ENCODE data around the gene CASQ1. TPM values are rescaled to one million over a fixed set of nuclear protein-coding genes. Genes with fewer than 3 reads are reported as not detected.

Gene CASQ1
- 9.4 and 12.2 TPM in 2 replicates for total RNA-seq
- 2.8 TPM for polyA plus RNA-seq (2012)

- DNase-seq (ENCODE audit: low read depth): peak; percentile 89
Measured at GRCh38 chr1:160189649-160190625, at the start of gene CASQ1. Gene CASQ1, plus strand, starts transcription at chr1:160190575. Its CDS starts 177 bp downstream, at chr1:160190752.

DNA sequence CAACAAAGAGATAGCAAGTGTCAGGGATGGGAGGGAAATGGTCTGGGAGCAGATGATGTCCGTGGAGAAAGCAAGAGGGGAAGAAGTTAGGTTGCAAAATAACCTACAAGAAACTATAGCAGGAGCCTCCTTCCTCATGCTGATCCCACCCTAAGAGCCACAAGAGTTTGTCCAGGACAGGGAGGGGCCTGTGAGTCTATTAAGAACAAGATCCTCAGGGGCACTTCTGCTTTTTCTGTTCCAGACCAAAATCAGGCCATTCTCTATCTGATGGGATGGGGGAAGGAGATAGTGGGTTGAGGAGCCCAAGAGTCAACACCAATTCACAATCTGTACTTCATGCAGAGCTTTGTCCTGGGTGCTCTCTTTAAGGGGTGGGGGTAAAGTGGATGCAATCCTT is 46.7 kb upstream of the CASQ1 start:
- DNase-seq (ENCODE audit: low read depth): no peak

DNA sequence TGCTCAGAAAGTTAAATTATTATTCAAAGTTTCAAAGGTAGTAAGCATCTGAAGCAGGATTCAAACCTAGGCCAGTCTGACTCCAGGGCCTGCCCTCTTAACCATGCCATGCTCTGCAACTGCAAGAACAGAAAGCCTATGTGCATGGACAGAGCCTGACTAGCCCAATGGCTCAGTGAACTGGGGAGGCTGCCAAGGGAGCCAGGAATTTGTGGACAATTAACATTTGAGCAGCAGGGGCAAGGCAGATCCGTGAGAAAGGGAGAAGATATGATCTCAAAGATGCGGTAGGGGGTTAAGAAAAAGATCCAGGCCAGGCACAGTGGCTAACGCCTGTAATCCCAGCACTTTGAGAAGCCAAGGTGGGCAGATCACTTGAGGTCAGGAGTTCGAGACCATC is 45.5 kb upstream of the CASQ1 start:
- DNase-seq (ENCODE audit: low read depth): peak; percentile 56

GRCh38 chr1:160146107-160146506 is 44.3 kb upstream of the CASQ1 start:
- DNase-seq (ENCODE audit: low read depth): no peak

DNA sequence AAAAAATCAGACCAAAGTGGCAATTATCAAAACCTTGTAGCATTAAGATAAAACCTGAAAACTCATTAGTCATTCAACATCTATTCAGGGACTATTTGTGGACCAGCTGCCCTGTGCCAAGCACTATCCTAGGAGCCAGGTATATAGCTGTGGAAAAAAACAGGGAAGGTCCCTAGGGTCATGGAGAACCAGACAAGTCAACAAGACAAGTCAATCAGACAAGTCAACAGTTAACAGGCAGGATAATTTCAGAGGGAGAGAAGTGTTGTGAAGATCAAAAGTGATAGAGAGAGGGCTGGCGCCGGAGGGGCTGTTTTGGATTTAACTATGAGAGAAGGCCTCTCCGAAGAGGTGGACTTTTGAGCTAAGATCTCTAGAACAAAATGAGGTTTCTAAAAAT is 42.3 kb upstream of the CASQ1 start:
- DNase-seq (ENCODE audit: low read depth): no peak

GRCh38 chr1:160149233-160149632 is 41.1 kb upstream of the CASQ1 start:
- DNase-seq (ENCODE audit: low read depth): no peak

- DNase-seq (ENCODE audit: low read depth): peak; percentile 59
Measured at GRCh38 chr1:160149716-160150115, 40.7 kb upstream of the CASQ1 start.

DNA sequence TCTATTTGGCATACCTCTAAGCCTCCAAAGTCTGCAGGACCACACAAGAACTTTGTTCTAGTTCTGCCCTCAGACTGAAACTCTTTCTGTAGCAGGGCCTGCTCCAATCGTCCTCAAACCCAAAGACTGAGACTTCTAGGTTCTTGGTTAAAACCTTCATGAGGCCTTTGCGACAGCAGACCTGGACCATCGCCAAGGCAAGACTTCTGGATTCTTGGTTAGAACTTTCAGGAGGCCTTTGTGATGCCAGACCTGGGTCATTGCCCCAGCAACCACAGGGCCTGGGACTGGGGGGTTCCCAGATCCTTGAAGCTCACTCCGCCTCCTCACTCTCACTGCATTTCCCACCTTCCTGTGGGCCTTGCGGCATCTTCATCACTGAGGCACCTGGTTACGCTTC is 39.1 kb upstream of the CASQ1 start, which contains the start of gene ATP1A4:
Gene ATP1A4 (plus strand): TSS at position 301 of the 400 bp plus-strand sequence. CDS start 438 bp downstream, outside the sequence.
- DNase-seq (ENCODE audit: low read depth): no peak

DNA sequence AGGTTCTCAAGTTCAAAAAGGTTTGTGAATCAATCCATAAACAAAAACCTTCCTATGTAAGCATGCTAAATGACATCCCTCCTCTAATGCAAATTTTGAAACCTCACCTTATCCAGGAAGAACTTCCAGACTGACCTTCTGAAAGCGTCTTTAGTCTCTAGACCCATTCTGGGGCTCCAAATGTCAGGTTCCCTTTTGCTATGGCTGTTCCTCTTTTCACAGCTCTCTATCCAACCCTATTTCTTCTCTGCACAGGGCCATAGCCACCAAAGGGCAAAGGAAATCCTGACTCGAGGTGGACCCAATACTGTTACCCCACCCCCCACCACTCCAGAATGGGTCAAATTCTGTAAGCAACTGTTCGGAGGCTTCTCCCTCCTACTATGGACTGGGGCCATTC is 35.6 kb upstream of the CASQ1 start:
- no peak for DNase-seq (ENCODE audit: low read depth)

DNA sequence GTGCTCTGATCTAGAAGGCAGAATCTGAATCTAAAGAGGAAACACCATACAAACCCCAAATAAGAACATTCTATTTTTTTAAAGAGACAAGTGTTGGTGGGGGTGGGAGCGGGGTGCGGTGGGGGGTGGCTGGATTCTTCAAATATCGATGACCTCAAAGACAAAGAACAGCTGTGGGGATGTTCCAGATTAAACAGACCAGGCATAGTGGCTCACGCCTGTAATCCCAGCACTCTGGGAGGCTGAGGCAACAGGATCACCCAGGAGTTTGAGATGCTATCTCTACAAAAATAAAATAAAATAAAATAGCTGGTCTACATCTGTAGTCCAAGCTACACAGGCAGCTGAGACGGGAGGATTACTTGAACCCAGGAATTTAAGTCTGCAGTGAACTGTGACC is 34.0 kb upstream of the CASQ1 start:
- peak; percentile 69 for DNase-seq (ENCODE audit: low read depth)

GRCh38 chr1:160157174-160157573 is 33.2 kb upstream of the CASQ1 start:
- DNase-seq (ENCODE audit: low read depth): no peak

GRCh38 chr1:160158031-160158430 is 32.3 kb upstream of the CASQ1 start:
- peak; percentile 83 for DNase-seq (ENCODE audit: low read depth)

- no peak for DNase-seq (ENCODE audit: low read depth)
Measured at GRCh38 chr1:160158534-160158933, 31.8 kb upstream of the CASQ1 start.

- peak; percentile 39 for DNase-seq (ENCODE audit: low read depth)
Measured at GRCh38 chr1:160159846-160160245, 30.5 kb upstream of the CASQ1 start.

DNA sequence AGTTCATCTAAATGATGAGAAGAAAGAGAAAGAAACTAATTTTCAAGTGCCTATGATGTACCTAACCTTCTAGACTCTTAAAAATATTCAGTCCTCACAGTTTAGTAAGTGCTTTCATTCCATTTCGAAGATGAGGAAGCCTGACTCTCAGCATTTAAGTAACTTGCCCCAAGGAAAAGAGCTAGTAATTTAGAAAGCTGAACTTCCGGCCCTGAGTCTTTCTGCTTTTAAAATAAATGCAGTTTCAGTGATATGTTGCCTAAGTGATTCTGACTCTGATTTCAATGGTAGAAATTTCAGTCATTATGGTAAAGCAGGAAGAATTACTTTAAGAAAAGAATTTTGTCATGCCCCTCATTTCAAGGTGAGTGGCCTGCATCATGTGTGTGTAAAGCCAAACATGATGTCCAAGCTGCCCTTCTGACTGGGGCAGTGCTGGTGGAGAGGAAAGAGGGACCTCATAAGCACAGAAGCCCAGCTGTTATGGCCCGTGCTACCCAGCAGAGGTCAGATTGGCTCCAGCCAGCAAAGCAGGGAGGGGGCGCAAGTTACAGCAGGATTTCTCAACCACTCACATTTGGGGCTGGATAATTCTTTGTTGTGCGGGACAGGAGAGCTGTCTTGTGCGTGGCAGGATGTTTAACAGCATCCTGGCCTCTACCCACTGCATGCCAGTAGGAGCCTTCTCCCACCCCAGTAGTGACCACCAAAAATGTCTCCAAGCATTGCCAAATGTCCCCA is 28.2 kb upstream of the CASQ1 start:
- peak; percentile 62 for DNase-seq (ENCODE audit: low read depth)

DNA sequence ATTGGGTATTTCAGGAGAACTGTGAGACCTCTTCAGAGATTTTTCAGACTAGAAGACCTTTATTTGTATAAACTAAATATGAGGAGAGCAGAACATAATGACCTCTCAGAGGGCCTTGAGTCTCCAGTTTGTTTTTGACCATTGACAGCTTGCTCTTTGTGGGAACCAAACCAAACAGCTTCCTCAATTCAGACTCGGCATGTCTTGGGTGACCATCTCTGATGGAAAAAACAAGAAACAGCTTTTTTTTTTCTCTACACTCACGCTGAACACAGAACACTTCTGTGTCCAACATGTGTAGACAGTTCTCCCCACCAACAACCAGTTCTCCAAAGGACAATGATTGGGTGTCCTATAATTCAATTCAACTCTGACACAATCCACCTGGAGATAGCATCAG is 27.4 kb upstream of the CASQ1 start:
- no peak for DNase-seq (ENCODE audit: low read depth)

- DNase-seq (ENCODE audit: low read depth): peak; percentile 52
Measured at GRCh38 chr1:160163615-160164014, 26.8 kb upstream of the CASQ1 start.

- DNase-seq (ENCODE audit: low read depth): no peak
Measured at GRCh38 chr1:160164121-160164520, 26.3 kb upstream of the CASQ1 start.

DNA sequence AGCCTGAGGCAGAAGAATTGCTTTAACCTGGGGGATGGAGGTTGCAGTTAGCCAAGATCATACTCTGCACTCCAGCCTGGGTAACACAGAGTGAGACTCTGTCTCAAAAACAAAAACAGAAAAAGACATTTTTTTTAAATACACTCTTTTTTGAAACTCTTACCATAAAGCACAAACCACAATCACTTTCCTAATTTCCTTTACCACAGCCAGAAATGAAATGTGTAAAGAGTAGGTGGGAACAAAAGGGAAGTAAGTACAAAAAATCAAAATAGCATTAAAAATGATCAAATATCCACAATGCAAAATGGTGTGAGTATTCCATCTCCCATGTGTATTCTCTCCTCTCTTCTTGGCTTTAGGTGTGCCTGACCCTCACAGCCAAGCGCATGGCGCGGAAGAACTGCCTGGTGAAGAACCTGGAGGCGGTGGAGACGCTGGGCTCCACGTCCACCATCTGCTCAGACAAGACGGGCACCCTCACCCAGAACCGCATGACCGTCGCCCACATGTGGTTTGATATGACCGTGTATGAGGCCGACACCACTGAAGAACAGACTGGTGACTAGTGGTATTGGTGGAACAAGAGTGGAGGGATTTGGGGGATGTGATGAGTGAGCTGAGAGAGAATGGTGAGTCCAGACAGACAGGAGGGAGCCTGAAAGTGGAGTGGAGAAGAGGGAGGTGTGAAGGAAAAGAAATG is 24.1 kb upstream of the CASQ1 start:
- DNase-seq (ENCODE audit: low read depth): no peak

DNA sequence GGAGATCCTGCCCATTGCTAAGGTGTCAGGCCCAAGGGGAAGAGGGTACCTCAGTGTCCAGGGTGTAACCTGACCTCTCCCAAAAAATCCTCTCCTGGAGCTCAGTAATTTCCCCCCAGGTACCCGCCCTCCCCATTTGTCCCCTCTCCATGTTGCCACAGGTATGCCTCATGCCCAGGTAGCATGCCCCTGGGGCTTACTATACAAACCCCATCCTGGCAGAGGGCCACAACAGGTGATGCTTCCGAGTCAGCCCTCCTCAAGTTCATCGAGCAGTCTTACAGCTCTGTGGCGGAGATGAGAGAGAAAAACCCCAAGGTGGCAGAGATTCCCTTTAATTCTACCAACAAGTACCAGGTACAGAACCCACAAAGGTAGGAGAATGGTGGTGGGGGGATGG is 23.3 kb upstream of the CASQ1 start:
- no peak for DNase-seq (ENCODE audit: low read depth)

DNA sequence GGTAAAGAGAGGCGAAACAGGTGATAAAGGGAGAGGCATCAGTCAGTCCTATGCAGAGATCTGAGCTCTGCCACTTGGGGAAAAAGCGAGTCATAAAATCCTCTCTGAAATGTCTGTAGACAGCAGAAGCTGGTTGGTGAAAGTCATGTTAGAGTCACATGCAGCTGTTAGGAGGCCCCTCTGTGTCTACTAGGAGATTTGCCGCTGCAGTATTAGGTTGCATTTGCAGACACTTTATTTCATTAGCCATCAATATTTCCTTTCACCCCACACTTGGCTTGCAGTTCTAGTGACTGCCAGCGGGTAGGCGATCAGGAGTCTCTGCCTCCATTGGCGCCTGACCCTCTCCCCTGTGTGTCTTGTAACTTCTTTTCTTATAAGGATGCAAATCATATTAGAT is 22.8 kb upstream of the CASQ1 start:
- peak; percentile 71 for DNase-seq (ENCODE audit: low read depth)
